CD4-positive, alpha-beta T cell treated with Interleukin-15 for 1 hour (primary cell): ENCODE data around the gene HNRNPC.
"Not testable (repeated sequence)": the region's sequence is repeated elsewhere in the genome, so short reads cannot be mapped to it uniquely, and the experiment has no call there.

Experiments
- DNase-seq: peaks from one replicate; pipeline ENCODE4 v3.0.0-alpha.2; 2020

HNRNPC gene

GRCh38 chr14:21185491-21185890 is 83.8 kb downstream of the HNRNPC start:
- DNase-seq: no peak

GRCh38 chr14:21184254-21184653 is 85.0 kb downstream of the HNRNPC start:
- DNase-seq: no peak

- DNase-seq: no peak
Measured at GRCh38 chr14:21182166-21182565, 87.1 kb downstream of the HNRNPC start.

- DNase-seq: no peak
Measured at GRCh38 chr14:21171128-21171527, 98.1 kb downstream of the HNRNPC start.

- DNase-seq: no peak
Measured at GRCh38 chr14:21169573-21169972, 99.7 kb downstream of the HNRNPC start.

GRCh38 chr14:21168055-21168454 is 101.2 kb downstream of the HNRNPC start:
- no peak for DNase-seq

- DNase-seq: not testable (repeated sequence)
Measured at GRCh38 chr14:21165670-21166069, 103.6 kb downstream of the HNRNPC start.

- not testable (repeated sequence) for DNase-seq
Measured at GRCh38 chr14:21165002-21165605, 104.1 kb downstream of the HNRNPC start.

- no peak for DNase-seq
Measured at GRCh38 chr14:21163871-21164291, 105.4 kb downstream of the HNRNPC start.

- DNase-seq: no peak
Measured at GRCh38 chr14:21162081-21162480, 107.2 kb downstream of the HNRNPC start.

GRCh38 chr14:21160061-21160610 is 109.1 kb downstream of the HNRNPC start:
- no peak for DNase-seq
